Measurements from ENCODE around the gene C16orf78.

DNA sequence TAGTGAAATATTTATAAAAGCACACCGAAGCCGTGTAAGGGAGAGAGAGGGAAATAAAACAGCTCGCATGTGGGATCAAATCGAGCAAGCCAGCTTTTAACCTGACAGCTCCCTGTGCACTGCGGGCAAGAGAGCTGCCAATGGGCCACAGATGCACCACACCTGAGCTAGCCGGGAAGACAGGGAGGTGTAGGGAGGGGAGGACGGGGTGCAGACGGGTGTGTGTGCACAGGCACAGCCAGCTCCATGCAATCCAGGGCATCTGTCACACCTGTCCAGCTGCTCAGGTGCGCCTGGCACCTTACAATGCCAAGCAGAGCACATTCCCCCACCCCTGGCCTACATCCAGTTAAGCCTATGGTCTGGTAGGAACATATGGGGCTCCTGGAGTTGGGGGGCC lies 70.0 kb downstream of the C16orf78 start:
- TF ChIP-seq, protein P1, sequence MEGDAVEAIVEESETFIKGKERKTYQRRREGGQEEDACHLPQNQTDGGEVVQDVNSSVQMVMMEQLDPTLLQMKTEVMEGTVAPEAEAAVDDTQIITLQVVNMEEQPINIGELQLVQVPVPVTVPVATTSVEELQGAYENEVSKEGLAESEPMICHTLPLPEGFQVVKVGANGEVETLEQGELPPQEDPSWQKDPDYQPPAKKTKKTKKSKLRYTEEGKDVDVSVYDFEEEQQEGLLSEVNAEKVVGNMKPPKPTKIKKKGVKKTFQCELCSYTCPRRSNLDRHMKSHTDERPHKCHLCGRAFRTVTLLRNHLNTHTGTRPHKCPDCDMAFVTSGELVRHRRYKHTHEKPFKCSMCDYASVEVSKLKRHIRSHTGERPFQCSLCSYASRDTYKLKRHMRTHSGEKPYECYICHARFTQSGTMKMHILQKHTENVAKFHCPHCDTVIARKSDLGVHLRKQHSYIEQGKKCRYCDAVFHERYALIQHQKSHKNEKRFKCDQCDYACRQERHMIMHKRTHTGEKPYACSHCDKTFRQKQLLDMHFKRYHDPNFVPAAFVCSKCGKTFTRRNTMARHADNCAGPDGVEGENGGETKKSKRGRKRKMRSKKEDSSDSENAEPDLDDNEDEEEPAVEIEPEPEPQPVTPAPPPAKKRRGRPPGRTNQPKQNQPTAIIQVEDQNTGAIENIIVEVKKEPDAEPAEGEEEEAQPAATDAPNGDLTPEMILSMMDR (conservative IDR thresholded peaks at IDR 0.05 in 1 of 2, IDR thresholded peaks at IDR 0.05 in 1 of 2; ENCODE audit: low read depth in 1 of 2, low read length in 2 of 2) = no peak
- TF ChIP-seq EZH2 (IDR thresholded peaks at IDR 0.05; ENCODE audit: low read length, missing control alignments) = no peak
